Gastroesophageal sphincter (tissue), 4 donors: Measurements from ENCODE around the gene ZMYND10. TPM values are rescaled to one million over a fixed set of nuclear protein-coding genes. Genes with fewer than 3 reads are reported as not detected.

Experiments used
- ATAC-seq: fragments of 150-250 bp; one replicate; pipeline ENCODE4 v1.9.1; 2016; ENCODE audit warnings: mild to moderate bottlenecking, moderate library complexity
- H3K27ac ChIP-seq, 4 donors: fragments of 200-600 bp; sonication (generic) in 3 of 4; 1 replicate in 3 of 4; 2 replicates in 1 of 4; pipeline ENCODE4 v1.5.1; 2016 to 2019
- H3K27me3 ChIP-seq: fragments of 200-600 bp; sonication (generic); one replicate; pipeline ENCODE4 v1.5.1; 2019
- H3K36me3 ChIP-seq, 2 donors: fragments of 200-600 bp; sonication (generic); one replicate each; pipeline ENCODE4 v1.5.1; 2019; ENCODE audit warnings: control low read depth in 1 of 2
- H3K4me1 ChIP-seq, 3 donors: fragments of 200-600 bp; sonication (generic); 1 replicate in 2 of 3; 2 replicates in 1 of 3; pipeline ENCODE4 v1.5.1; 2016 to 2019; ENCODE audit warnings: control low read depth in 2 of 3
- H3K4me3 ChIP-seq, 2 donors: fragments of 200-600 bp; sonication (generic); one replicate each; pipeline ENCODE4 v1.5.1; 2019; ENCODE audit warnings: mild to moderate bottlenecking in 1 of 2, moderate library complexity in 1 of 2
- H3K9me3 ChIP-seq, 3 donors: fragments of 200-600 bp; sonication (generic); one replicate each; pipeline ENCODE4 v1.5.1; 2017 to 2019; ENCODE audit warnings: control low read depth in 2 of 3
- EP300 ChIP-seq: sonication (generic); formaldehyde crosslinking; IDR thresholded peaks from one replicate; pipeline ENCODE4 v1.6.1; 2017; ENCODE audit warnings: antibody characterized with exemption, mild to moderate bottlenecking
- POLR2A ChIP-seq, 2 donors: fragments of 450-650 bp; IDR thresholded peaks; one replicate each; pipeline ENCODE4 v1.6.1; 2017; ENCODE audit warnings: antibody characterized with exemption in 2 of 2, mild to moderate bottlenecking in 2 of 2, moderate library complexity in 1 of 2
- POLR2AphosphoS5 ChIP-seq: sonication (generic); formaldehyde crosslinking; IDR thresholded peaks from one replicate; pipeline ENCODE4 v1.6.1; 2017; ENCODE audit warnings: antibody characterized with exemption
- WGBS, 2 donors: methylation state at CpG; one replicate each; pipeline ENCODE4 v1.1.5; 2018; ENCODE audit warnings: low coverage in 1 of 2; 5-methylcytosine and 5-hydroxymethylcytosine counted together
- total RNA-seq, 4 donors: library from RNA; depleted of rRNA; stranded (reverse); fragments of >200 nt; gene quantifications; one replicate each; pipeline ENCODE4 v1.1.0, GENCODE V29; 2016
- TF ChIP-seq, protein P1 (sequence below), 4 experiments: fragments of 200-600 bp in 2 of 4; fragments of 450-650 bp in 2 of 4; sonication (generic) in 1 of 4; IDR thresholded peaks; one replicate each; pipeline ENCODE4 v1.5.1; 2017 to 2019; ENCODE audit warnings: antibody characterized with exemption in 4 of 4, mild to moderate bottlenecking in 2 of 4, moderate library complexity in 2 of 4

ZMYND10 gene
- under 1 TPM in 1 of 4 donors, not detected in 3; 0.54 TPM for total RNA-seq

DNA sequence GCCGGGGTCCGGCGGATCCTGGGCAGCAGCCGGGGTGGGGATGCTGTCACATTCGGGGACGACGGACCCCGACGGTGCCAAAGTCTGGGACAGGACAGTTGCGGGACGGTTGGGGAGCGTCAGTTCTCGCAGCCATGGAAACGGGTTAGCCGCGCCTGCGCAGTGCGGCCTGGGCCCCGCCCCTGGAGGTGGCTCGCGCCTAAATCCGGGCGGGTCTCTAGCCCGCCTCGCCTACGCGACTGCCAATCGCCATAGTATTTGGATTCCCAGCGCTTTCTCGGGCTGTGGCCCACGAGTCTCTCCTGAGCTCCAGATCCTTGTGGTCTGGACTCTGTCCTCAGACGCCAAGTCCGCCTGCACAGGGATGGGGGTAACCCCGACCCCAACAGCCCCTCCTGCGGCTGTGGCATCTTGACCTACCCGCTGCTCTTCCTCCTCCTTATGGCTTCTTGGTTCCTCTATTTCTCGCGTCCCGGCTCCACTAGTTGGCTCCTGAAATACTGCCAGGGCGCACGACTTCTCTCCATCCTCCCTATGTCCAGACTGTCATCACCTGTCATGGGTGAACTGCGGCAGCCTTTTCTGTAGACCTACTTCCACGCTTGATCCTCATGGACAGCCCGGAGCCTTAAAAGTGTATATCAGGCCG, at the start of gene ZMYND10:
TSS of gene ZMYND10 (minus strand) at position 147 of the 649 bp plus-strand sequence. CDS start 153 bp downstream, outside the sequence.
- 6 to 29% methylated on average over 8 to 11 of the region's 45 CpGs for WGBS, 2 donors
- TF ChIP-seq EP300, result no peak
- no peak for TF ChIP-seq POLR2A (IDR thresholded peaks at IDR 0.05)
- TF ChIP-seq POLR2AphosphoS5, result no peak
- TF ChIP-seq, protein P1, sequence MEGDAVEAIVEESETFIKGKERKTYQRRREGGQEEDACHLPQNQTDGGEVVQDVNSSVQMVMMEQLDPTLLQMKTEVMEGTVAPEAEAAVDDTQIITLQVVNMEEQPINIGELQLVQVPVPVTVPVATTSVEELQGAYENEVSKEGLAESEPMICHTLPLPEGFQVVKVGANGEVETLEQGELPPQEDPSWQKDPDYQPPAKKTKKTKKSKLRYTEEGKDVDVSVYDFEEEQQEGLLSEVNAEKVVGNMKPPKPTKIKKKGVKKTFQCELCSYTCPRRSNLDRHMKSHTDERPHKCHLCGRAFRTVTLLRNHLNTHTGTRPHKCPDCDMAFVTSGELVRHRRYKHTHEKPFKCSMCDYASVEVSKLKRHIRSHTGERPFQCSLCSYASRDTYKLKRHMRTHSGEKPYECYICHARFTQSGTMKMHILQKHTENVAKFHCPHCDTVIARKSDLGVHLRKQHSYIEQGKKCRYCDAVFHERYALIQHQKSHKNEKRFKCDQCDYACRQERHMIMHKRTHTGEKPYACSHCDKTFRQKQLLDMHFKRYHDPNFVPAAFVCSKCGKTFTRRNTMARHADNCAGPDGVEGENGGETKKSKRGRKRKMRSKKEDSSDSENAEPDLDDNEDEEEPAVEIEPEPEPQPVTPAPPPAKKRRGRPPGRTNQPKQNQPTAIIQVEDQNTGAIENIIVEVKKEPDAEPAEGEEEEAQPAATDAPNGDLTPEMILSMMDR (IDR thresholded peaks at IDR 0.05), result no peak
- Histone ChIP-seq H3K27ac (peak within 1 kb of the TSS in 1 of 4 donors; percentile 15), H3K9me3 (no peaks in the 10 kb centered on the region), H3K36me3 (peaks cover 0 to 20% of the 10 kb centered on the region in 2 donors), H3K27me3 (no peaks in the 10 kb centered on the region), H3K4me1 (peaks cover 0 to 66% (median 36%) of the 10 kb centered on the region in 3 donors), H3K4me3 (peak within 1 kb of the TSS in 1 of 2 donors; percentile 48)
- peak; percentile 48 for ATAC-seq

DNA sequence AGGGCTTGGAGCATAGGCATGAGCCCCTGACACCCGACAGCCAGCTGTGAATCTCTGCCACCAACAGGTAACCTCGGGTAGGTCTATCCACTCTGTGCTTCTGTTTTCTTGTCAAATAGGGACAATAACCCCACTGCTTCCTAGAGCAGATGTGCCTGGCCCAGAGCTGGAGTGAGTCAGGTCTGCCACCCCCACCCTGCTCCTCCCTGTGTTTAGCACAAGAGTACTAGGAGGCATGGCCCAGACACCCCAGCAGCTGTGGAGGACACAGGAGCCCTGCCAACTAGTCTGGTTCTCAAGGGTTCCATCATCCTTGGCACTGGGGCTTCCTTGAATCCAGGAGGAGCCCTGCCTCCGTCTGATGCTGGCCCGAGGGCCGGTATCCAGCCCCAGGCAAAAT, 47.5 kb upstream of the ZMYND10 start:
- no peaks in the 10 kb centered on the region for H3K27me3 ChIP-seq
- no peak for ATAC-seq
- H3K9me3 ChIP-seq, result no peaks in the 10 kb centered on the region
- TF ChIP-seq EP300 (no peak), POLR2A (IDR thresholded peaks at IDR 0.05) (no peak), POLR2AphosphoS5 (no peak)
- TF ChIP-seq, protein P1 (IDR thresholded peaks at IDR 0.05), result no peak
- H3K36me3 ChIP-seq, result no peaks in the 10 kb centered on the region
- peaks cover 0 to 9% (median 0%) of the 10 kb centered on the region in 3 donors for H3K4me1 ChIP-seq
- H3K4me3 ChIP-seq, result no peak overlapping the region
- 100% methylated on average over 1 of the region's 5 CpGs; no CpG with 5 or more reads in 1 of the 2 donors for WGBS, 2 donors
- H3K27ac ChIP-seq, result no peak overlapping the region

DNA sequence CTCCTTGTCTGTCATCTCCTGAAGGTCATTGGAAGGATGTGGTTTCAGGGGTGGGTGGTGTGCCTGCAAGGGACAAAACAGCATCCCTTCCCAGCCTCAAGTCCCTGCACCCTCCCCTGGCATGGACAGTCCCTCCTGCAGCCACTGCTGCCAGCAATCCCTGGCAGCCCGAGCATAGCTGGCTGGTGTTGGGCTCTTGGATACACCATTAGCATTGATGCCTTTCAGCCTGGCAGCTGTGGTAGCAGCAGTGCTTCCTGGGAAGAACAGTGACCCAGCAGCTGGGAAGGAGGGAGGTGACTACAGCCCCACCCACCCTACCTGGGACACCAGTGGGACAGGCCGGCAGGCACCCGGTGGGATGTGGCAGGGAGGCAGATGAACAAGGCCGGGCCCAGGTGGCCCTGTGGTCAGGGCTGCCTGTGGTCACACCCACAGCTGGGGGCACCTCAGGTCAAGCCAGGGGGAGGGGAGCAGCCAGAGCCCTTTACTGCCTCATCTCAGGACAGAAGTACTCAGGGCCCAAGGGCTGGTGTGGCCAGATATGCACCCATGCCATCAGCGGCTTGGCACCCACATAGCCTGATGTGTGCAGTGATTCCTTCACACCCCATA, 46.7 kb upstream of the ZMYND10 start:
- TF ChIP-seq POLR2A (IDR thresholded peaks at IDR 0.05), result no peak
- no peak for TF ChIP-seq EP300
- TF ChIP-seq POLR2AphosphoS5, result no peak
- TF ChIP-seq, protein P1 (IDR thresholded peaks at IDR 0.05), result no peak
- no peaks in the 10 kb centered on the region for H3K36me3 ChIP-seq
- H3K4me3 ChIP-seq, result no peak overlapping the region
- H3K4me1 ChIP-seq, result peaks cover 0 to 9% (median 0%) of the 10 kb centered on the region in 3 donors
- ATAC-seq, result no peak
- H3K27ac ChIP-seq, result no peak overlapping the region
- no peaks in the 10 kb centered on the region for H3K27me3 ChIP-seq
- no peaks in the 10 kb centered on the region for H3K9me3 ChIP-seq
- no CpG with 5 or more reads among the region's 5 CpGs for WGBS, 2 donors

DNA sequence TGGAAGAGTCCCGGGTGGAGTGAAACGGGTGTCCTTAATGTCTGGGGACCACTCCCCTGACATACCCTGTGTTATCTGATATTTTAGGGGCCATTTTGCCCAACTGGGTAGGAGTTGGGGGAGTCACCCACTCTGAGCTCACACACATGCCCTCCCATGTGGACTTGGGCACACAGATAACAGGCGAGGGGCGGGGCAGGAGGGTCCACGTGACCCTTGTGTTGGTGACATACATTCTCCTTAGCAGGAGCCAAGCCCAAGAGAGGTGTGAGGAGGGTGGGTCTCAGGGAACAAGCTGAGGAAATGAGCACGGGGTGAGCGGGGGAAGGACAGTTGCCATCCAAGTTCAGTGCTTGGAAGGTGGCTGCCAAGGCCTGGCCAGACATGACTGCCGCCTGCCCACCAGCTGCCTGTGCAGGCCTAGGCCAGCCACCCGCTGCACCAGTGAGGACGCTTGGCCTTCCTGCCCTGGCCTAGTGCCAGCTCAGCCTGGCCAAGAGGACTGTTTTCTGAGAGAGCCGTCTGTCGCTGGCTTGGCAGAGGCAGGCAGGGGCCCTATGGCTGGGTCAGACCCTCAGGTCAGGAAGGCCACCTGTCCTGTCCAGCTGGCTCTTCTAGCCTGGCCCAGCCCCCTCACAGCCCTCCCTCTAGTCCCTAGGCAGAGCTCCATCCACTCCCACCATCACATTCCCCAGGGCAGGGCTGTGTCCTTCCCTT, 45.1 kb upstream of the ZMYND10 start:
- Histone ChIP-seq H3K36me3 (no peaks in the 10 kb centered on the region), H3K4me1 (peaks cover 0 to 9% (median 0%) of the 10 kb centered on the region in 3 donors), H3K27ac (no peak overlapping the region), H3K27me3 (no peaks in the 10 kb centered on the region), H3K9me3 (no peaks in the 10 kb centered on the region), H3K4me3 (no peak overlapping the region)
- ATAC-seq, result peak; percentile 21
- TF ChIP-seq, protein P1 (IDR thresholded peaks at IDR 0.05), result no peak
- TF ChIP-seq POLR2A (IDR thresholded peaks at IDR 0.05) (no peak), POLR2AphosphoS5 (no peak), EP300 (no peak)
- 80% methylated on average over 1 of the region's 12 CpGs; no CpG with 5 or more reads in 1 of the 2 donors for WGBS, 2 donors
